PC-3 (cell line): ENCODE results near the gene CALM3. TPM values are rescaled to one million over a fixed set of nuclear protein-coding genes. Genes with fewer than 3 reads are reported as not detected.

Experiments
- ATAC-seq: fragments of 200-7000 bp; cut with Tn5 transposase; 2 replicates; pipeline ENCODE4 v1.9.1; 2020; ENCODE audit warnings: mild to moderate bottlenecking, moderate library complexity
- BruUV-seq: library from RNA; stranded (reverse); fragments of 400-500 nt; replicated peaks from 2 replicates; lab custom pipeline; 2021; lab: Mats Ljungman, UMichigan
- CTCF ChIA-PET: fragments of 300-600 bp; sonication (Branson Sonifier 250); formaldehyde crosslinking; loops from one replicate; lab custom pipeline; 2022; ENCODE audit warnings: antibody characterized with exemption; lab: Charles Lee
- POLR2A ChIA-PET: fragments of 300-600 bp; sonication (Branson Sonifier 250); formaldehyde crosslinking; loops from one replicate; lab custom pipeline; 2022; ENCODE audit warnings: antibody characterized with exemption; ENCODE audit not compliant: unreplicated experiment; lab: Charles Lee
- DNase-seq: peaks from one replicate; pipeline ENCODE4 v3.0.0-alpha.2; 2015
- H2AFZ ChIP-seq: fragments of 300-600 bp; sonication (generic); 2 replicates; pipeline ENCODE4 v1.6.0; 2016; ENCODE audit warnings: antibody characterized with exemption, low read length
- H3F3A ChIP-seq: fragments of 300-600 bp; sonication (generic); one replicate; pipeline ENCODE4 v1.6.0; 2017; ENCODE audit warnings: antibody characterized with exemption, low read length, control low read depth, mild to moderate bottlenecking; ENCODE audit not compliant: unreplicated experiment
- H3K27ac ChIP-seq: fragments of 300-600 bp; sonication (generic); 2 replicates; pipeline ENCODE4 v1.5.1; 2016; ENCODE audit warnings: mild to moderate bottlenecking, low read length
- H3K27me3 ChIP-seq: fragments of 300-600 bp; sonication (generic); 2 replicates; pipeline ENCODE4 v1.6.1; 2016; ENCODE audit warnings: low read length, mixed read lengths
- H3K36me3 ChIP-seq: fragments of 300-600 bp; sonication (generic); 2 replicates; pipeline ENCODE4 v1.6.1; 2016; ENCODE audit warnings: low read depth, mixed run types, low read length, mixed read lengths
- H3K4me1 ChIP-seq: fragments of 300-600 bp; sonication (generic); 2 replicates; pipeline ENCODE4 v1.5.1; 2016; ENCODE audit warnings: low read length; ENCODE audit not compliant: insufficient read depth
- H3K4me2 ChIP-seq: fragments of 300-600 bp; sonication (generic); 2 replicates; pipeline ENCODE4 v1.6.0; 2016; ENCODE audit warnings: low read length
- H3K4me3 ChIP-seq: fragments of 300-600 bp; sonication (generic); 2 replicates; pipeline ENCODE4 v1.5.1; 2016; ENCODE audit warnings: mild to moderate bottlenecking, low read length, mixed read lengths
- H3K79me2 ChIP-seq: fragments of 300-600 bp; sonication (generic); 2 replicates; pipeline ENCODE4 v1.6.1; 2017; ENCODE audit warnings: low read length, mixed read lengths
- H3K9ac ChIP-seq: fragments of 300-600 bp; sonication (generic); 2 replicates; pipeline ENCODE4 v1.6.0; 2016; ENCODE audit warnings: mild to moderate bottlenecking, low read length
- H3K9me2 ChIP-seq: fragments of 300-600 bp; sonication (generic); replicated peaks from 2 replicates; pipeline ENCODE4 v1.6.1; 2016; ENCODE audit warnings: mixed run types, low read length, mixed read lengths
- H3K9me3 ChIP-seq: fragments of 300-600 bp; sonication (generic); 2 replicates; pipeline ENCODE4 v1.6.1; 2016; ENCODE audit warnings: low read length, mixed read lengths
- H4K20me1 ChIP-seq: fragments of 300-600 bp; sonication (generic); 2 replicates; pipeline ENCODE4 v1.6.1; 2016; ENCODE audit warnings: low read length, mixed read lengths
- EZH2 ChIP-seq: fragments of 300-600 bp; sonication (generic); IDR thresholded peaks from one replicate; pipeline ENCODE4 v1.6.1; 2017; ENCODE audit warnings: antibody characterized with exemption, mild to moderate bottlenecking, low read length; ENCODE audit not compliant: unreplicated experiment
- EZH2phosphoT487 ChIP-seq: fragments of 300-600 bp; sonication (generic); IDR thresholded peaks from 2 replicates; pipeline ENCODE4 v1.6.1; 2018; ENCODE audit warnings: mild to moderate bottlenecking, antibody characterized with exemption, low read length, borderline replicate concordance
- intact Hi-C: fragments of 100-400 bp; cut with micrococcal nuclease; formaldehyde crosslinking; loops from 2 replicates; pipeline ENCODE4 v1.9.0; 2023
- total RNA-seq: library from RNA; depleted of rRNA; stranded (reverse); fragments of >200 nt; gene quantifications from 2 replicates; pipeline ENCODE4 v1.2.3, GENCODE V29; 2014
- TF ChIP-seq, protein P1 (sequence below): fragments of 300-600 bp; sonication (generic); conservative IDR thresholded peaks from 2 replicates; pipeline ENCODE4 v1.5.1; 2017; ENCODE audit warnings: antibody characterized with exemption, low read depth, mild to moderate bottlenecking, low read length

CALM3 gene
- total RNA-seq, 1 experiment from 2014 or later = 160 TPM

DNA sequence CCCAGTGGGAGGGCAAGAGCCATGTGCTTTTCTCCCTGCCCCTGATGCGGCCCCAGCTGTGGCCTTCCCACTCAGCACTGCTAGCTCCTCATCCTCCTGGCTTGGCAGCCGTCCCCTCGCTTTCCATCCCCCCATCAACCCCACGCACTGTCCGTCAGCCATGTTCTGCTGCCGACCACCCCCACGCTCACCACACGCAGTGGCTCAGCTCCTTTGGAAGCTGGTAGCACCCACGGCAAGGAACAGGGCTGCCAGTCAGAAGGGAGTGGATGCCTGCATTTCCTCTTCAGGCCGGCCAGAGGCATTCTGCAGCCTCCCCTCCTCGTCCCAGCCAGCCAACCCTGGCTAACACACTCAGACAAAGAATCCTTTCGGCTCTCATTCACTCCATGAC lies 6.3 kb downstream of the CALM3 start:
- ATAC-seq = no peak
- no peak overlapping the region for H3K9ac ChIP-seq

DNA sequence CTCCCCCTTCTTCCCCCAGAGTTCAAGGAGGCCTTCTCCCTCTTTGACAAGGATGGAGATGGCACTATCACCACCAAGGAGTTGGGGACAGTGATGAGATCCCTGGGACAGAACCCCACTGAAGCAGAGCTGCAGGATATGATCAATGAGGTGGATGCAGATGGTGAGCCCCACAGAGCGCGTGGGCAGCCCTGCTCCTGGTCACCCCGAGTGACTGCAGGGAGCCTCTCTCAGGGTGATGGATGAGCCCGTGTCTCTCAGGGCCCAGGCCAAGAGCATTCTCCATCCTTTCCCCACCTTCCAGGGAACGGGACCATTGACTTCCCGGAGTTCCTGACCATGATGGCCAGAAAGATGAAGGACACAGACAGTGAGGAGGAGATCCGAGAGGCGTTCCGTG lies 7.0 kb downstream of the CALM3 start:
- intact Hi-C loops = no loop called here
- Histone ChIP-seq H3K9ac (no peak overlapping the region), H3F3A (no peaks in the 10 kb centered on the region), H3K27me3 (no peaks in the 10 kb centered on the region), H3K36me3 (peaks cover 13% of the 10 kb centered on the region; the same call in 1 of the 2 replicates), H3K4me2 (no peak overlapping the region), H3K9me3 (no peaks in the 10 kb centered on the region), H2AFZ (no peak overlapping the region), H3K4me1 (peaks cover 7% of the 10 kb centered on the region), H3K79me2 (peaks cover 24% of the 10 kb centered on the region), H4K20me1 (peaks cover 20% of the 10 kb centered on the region), H3K27ac (no peak overlapping the region), H3K9me2 (no peaks in the 10 kb centered on the region), H3K4me3 (no peak overlapping the region)
- ChIA-PET POLR2A (interaction anchor here (1.1 kb wide), 1 partner anchor 53 kb away, joined by 6 read pairs; the partner anchor contains the start of gene DACT3), CTCF (no interaction called here)
- no TSS peak for BruUV-seq
- DNase-seq (no peak), ATAC-seq (no peak)
- TF ChIP-seq, protein P1, sequence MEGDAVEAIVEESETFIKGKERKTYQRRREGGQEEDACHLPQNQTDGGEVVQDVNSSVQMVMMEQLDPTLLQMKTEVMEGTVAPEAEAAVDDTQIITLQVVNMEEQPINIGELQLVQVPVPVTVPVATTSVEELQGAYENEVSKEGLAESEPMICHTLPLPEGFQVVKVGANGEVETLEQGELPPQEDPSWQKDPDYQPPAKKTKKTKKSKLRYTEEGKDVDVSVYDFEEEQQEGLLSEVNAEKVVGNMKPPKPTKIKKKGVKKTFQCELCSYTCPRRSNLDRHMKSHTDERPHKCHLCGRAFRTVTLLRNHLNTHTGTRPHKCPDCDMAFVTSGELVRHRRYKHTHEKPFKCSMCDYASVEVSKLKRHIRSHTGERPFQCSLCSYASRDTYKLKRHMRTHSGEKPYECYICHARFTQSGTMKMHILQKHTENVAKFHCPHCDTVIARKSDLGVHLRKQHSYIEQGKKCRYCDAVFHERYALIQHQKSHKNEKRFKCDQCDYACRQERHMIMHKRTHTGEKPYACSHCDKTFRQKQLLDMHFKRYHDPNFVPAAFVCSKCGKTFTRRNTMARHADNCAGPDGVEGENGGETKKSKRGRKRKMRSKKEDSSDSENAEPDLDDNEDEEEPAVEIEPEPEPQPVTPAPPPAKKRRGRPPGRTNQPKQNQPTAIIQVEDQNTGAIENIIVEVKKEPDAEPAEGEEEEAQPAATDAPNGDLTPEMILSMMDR = no peak
- TF ChIP-seq EZH2 = no peak

More for the DNA sequence above, 6.3 kb downstream of the CALM3 start:
- TF ChIP-seq EZH2phosphoT487 (no peak), EZH2 (no peak)
- TF ChIP-seq, protein P1 = no peak
- no peaks in the 10 kb centered on the region for H3K9me3 ChIP-seq
- BruUV-seq = no TSS peak
- peaks cover 25% of the 10 kb centered on the region for H4K20me1 ChIP-seq
- POLR2A ChIA-PET = interaction anchor here (1.1 kb wide), 1 partner anchor 53 kb away, joined by 6 read pairs; the partner anchor contains the start of gene DACT3
- peaks cover 13% of the 10 kb centered on the region for H3K4me1 ChIP-seq
- no peak overlapping the region for H2AFZ ChIP-seq
- no peak overlapping the region for H3K4me2 ChIP-seq
- H3K27me3 ChIP-seq = no peaks in the 10 kb centered on the region
- CTCF ChIA-PET = no interaction called here
- no peaks in the 10 kb centered on the region for H3F3A ChIP-seq
- no peak overlapping the region for H3K4me3 ChIP-seq
- intact Hi-C loops = no loop called here
- no peak for DNase-seq
- H3K27ac ChIP-seq = no peak overlapping the region
- H3K9me2 ChIP-seq = no peaks in the 10 kb centered on the region
- peaks cover 13% of the 10 kb centered on the region; the same call in 1 of the 2 replicates for H3K36me3 ChIP-seq
- peaks cover 31% of the 10 kb centered on the region for H3K79me2 ChIP-seq

DNA sequence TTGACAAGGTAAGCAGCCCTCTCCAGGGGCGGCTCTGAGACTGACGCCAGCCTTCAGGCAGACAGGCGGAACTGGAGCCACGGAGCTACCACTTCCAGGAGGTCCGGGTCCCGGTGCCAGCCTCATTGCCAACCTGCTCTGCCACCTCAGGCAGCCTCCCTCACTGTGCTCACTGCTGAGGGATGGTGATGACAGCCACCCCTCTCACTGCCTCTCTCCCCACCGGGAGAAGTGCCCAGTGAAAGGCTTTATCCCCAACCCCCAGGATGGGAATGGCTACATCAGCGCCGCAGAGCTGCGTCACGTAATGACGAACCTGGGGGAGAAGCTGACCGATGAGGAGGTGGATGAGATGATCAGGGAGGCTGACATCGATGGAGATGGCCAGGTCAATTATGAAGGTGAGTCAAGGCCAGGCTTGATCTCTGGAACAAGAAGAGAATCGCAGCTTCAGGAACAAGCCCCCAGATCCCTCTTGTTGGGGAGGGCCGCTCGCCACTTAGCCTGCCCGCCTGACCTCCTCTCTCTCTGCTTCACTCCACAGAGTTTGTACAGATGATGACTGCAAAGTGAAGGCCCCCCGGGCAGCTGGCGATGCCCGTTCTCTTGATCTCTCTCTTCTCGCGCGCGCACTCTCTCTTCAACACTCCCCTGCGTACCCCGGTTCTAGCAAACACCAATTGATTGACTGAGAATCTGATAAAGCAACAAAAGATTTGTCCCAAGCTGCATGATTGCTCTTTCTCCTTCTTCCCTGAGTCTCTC lies 7.6 kb downstream of the CALM3 start:
- BruUV-seq = no TSS peak
- H3K9me3 ChIP-seq = no peaks in the 10 kb centered on the region
- no peak overlapping the region for H3K4me3 ChIP-seq
- H3F3A ChIP-seq = no peaks in the 10 kb centered on the region
- ChIA-PET POLR2A (no interaction called here), CTCF (no interaction called here)
- 0 out of 2 replicates have a peak, but pooled peaks cover under 1% of the 10 kb centered on the region for H3K4me1 ChIP-seq
- peaks cover 13% of the 10 kb centered on the region; the same call in 1 of the 2 replicates for H3K36me3 ChIP-seq
- H3K9ac ChIP-seq = no peak overlapping the region
- H3K27me3 ChIP-seq = no peaks in the 10 kb centered on the region
- TF ChIP-seq, protein P1 = no peak
- TF ChIP-seq EZH2 = no peak
- TF ChIP-seq EZH2phosphoT487 = no peak
- ATAC-seq = no peak
- H2AFZ ChIP-seq = no peak overlapping the region
- no peak for DNase-seq
- intact Hi-C loops = no loop called here
- H3K9me2 ChIP-seq = no peaks in the 10 kb centered on the region
- H3K27ac ChIP-seq = no peak overlapping the region
- peaks cover 14% of the 10 kb centered on the region; the same call in 1 of the 2 replicates for H4K20me1 ChIP-seq
- peaks cover 18% of the 10 kb centered on the region for H3K79me2 ChIP-seq
- H3K4me2 ChIP-seq = no peak overlapping the region
